Measurements from ENCODE around the gene BCAS1.
A peak's percentile ranks its signal among the peaks of the same experiment; 100 is the strongest.

Gene BCAS1

DNA sequence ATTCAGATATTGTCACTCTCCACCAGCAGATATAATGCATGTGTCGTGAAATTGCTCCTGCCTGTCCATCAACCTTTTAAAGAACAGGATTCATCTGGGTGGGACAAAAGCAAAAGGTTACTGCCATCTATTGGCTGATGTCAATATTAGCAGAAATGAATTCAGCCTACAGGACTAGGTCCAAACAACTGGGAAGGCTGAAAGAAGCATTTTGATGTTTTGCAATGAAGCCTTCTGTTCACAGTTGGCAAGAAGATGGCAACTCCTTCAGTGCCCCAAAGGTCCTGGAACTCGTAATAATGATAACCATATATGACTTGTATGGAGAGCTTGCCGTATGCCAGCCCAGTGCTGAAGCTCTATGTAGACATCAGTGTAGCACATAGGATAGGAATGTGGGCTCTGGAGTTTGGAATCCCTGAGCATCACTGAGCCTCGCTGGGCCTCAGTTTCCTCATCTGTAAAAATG is 7.5 kb downstream of the BCAS1 start:
- TF ChIP-seq, protein P1, sequence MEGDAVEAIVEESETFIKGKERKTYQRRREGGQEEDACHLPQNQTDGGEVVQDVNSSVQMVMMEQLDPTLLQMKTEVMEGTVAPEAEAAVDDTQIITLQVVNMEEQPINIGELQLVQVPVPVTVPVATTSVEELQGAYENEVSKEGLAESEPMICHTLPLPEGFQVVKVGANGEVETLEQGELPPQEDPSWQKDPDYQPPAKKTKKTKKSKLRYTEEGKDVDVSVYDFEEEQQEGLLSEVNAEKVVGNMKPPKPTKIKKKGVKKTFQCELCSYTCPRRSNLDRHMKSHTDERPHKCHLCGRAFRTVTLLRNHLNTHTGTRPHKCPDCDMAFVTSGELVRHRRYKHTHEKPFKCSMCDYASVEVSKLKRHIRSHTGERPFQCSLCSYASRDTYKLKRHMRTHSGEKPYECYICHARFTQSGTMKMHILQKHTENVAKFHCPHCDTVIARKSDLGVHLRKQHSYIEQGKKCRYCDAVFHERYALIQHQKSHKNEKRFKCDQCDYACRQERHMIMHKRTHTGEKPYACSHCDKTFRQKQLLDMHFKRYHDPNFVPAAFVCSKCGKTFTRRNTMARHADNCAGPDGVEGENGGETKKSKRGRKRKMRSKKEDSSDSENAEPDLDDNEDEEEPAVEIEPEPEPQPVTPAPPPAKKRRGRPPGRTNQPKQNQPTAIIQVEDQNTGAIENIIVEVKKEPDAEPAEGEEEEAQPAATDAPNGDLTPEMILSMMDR (IDR thresholded peaks at IDR 0.05; ENCODE audit: insufficient read depth, missing control alignments): peak; percentile 76
- no peak for FAIRE-seq
- DNase-seq (ENCODE audit: insufficient read length, low spot score): no peak

DNA sequence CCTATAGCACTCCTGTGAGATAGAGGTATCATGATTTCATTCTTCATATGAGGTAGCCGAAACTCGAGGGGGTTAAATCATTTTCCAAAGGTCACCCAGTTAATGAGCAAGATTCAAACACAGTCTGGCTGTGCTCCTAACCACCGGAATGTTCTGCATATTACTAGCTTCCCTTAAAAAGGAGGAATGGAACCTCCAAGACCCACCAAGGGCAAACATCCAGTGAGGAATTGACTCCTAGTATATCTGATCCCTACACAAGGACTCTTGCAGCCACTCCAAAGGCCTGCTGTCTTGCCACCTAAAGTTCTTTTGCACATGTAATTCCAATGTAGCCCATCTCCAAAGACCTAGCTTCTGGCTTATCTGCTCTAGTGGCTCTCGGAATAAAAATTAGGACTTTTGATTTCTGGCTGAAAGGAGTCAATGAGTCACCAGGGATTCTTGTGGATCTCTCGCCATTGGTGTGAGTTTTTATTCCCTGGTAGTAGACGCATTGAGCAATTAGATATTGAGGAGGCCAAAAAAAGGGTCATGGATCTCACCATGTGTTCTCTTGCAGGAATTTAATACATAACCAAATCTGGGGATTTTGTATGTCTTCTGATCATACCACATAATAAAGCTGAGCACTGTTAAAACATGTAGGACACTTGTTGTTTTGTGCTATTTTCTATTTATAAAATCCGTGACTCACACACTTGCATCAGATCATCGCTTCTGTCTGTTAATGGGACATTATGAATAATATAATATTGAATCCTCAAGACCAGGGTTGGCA is 9.1 kb downstream of the BCAS1 start:
- FAIRE-seq (no peak), DNase-seq (ENCODE audit: insufficient read length, low spot score) (no peak)
- TF ChIP-seq, protein P1 (IDR thresholded peaks at IDR 0.05; ENCODE audit: insufficient read depth, missing control alignments): no peak

DNA sequence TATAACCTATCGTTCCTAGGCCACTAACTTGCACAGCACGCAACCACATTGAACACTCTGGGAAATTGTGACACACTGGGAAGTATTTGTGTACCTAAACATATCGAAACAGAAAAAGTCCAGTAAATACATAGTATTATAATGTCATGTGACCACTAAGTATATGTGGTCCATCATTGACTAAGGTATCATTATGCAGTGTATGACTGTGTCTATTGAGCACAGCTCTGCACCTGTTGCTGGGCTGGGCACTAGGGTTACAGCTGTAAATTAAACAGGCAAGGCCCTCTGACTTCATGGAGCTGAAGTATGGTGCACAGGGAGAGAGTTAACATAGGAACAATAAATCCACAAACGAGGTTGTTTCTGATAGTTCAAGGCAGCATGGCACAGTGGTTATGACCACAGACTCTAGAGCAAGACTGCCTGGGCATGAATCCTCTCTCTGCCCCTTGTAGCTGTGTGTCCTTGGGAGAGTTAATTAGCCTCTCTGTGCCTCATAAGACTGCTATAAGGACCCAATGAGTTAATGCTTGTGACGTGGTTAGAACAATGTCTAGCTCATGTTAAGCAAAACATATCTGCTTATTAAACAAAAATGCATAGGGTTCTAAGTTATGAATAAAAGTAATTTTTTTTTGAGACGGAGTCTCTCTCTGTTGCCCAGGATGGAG is 10.6 kb downstream of the BCAS1 start:
- no peak for FAIRE-seq
- TF ChIP-seq, protein P1 (IDR thresholded peaks at IDR 0.05; ENCODE audit: insufficient read depth, missing control alignments): no peak
- DNase-seq (ENCODE audit: insufficient read length, low spot score): no peak

DNA sequence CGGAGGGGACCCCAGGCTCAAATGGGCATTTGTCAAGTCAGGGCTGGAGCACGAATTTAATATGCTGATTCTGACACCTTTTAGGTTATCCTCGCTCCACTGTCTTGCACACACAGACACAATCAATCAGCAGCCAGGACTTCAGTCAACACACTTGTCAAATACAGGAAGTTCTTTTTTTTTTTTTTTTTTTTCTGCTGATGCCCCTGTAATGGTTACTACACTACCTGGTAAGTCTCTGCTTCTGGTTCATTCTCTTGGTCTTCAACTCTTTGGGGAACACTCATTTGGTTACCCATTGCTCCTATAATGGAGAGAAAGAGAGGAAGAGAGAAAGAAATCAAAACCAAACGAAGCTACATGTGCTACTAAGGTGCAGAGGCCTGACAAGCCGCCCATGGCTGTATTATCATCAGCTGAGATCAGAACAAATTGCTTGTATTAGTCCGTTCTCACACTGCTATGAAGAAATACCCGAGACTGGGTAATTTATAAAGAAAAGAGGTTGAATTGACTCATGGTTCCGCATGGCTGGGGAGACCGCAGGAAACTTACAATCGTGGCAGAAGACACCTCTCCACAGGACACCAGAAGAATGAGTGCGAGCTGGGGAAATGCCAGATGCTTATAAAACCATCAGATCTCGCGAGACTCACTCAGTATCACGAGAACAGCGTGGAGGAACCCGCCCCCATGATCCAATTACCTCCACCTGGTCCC is 11.8 kb downstream of the BCAS1 start:
- FAIRE-seq (no peak), DNase-seq (ENCODE audit: insufficient read length, low spot score) (no peak)
- TF ChIP-seq, protein P1 (IDR thresholded peaks at IDR 0.05; ENCODE audit: insufficient read depth, missing control alignments): no peak

DNA sequence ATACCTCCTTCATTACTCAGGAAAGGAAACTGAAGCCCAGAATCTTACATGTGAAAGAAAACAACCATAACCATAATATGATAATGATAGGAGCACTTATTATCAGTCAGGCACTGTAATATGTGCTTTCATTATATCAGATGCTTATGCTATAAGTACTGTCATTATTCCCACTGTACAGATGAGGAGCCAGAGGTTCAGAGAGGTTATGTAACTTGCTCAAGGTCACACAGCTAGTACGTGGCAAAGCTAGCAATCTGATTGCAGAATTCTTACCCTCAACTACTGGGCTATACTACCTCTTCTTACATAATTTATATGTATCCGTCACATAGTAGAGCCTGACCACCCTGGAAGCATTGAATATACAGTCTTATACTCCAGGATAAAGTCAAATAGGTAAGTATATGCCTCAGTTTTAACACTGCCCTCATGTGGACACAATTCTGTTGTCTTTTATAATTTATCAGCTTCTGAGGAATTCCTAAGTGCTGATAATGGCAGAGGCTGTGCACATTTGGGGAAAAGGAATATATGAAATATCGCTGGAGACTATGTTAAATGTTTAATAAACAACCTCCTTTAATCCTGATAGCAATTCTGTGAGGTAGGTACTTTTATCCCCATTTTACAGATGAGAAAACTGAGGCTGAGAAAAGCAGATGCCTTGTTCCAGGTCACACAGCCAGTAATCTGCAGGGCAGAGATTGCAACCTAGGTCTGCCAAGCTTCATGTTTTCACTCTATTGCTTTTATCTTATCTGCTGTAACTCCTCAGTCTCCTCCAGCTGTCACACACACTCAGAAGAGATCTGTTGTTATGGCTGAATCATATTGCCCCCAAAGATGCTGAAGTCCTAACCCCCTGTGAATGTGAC is 13.4 kb downstream of the BCAS1 start:
- TF ChIP-seq, protein P1 (IDR thresholded peaks at IDR 0.05; ENCODE audit: insufficient read depth, missing control alignments): no peak
- FAIRE-seq (no peak), DNase-seq (ENCODE audit: insufficient read length, low spot score) (no peak)

DNA sequence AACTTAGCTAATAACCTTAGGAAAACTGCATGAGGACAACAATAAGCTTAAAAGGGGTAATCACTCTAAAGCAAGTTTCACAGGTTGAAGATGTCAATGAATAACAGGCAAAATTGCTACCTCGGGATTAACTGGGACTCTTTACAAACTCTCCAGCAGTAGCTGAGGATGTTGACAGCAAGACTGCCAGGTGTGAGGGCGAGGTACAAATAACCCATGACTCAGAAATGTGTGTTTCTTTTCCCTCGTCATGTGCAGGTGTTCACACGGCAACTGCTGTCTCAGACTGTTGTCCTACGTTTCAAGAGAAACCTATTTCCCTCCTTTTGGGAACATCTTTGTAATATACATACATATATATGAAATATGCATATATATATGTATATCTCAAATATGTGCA is 15.9 kb downstream of the BCAS1 start:
- FAIRE-seq: no peak
- TF ChIP-seq, protein P1 (IDR thresholded peaks at IDR 0.05; ENCODE audit: insufficient read depth, missing control alignments): no peak
- no peak for DNase-seq (ENCODE audit: insufficient read length, low spot score)
